ENCODE measurements around the gene DRC3.

DNA sequence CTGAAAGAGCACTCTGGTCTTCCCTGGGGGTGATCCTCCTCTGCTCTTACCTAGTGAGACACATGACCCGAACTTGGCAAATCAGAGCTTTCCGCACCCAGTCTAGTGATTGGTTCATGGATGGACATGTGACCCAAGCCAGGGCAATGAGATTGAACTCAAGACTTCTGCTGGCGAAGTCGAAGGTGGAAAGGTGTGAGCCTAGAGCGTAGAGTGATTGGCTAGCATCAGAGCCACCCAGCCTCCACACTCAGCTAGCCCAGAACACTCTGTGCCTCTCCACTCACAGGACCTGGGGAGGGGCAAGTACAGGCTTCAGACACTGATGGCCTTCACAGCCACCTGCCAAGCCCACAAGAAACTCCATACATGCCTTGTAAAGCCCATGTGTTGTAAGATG is 48.7 kb downstream of the DRC3 start:
- TF ChIP-seq, protein P1, sequence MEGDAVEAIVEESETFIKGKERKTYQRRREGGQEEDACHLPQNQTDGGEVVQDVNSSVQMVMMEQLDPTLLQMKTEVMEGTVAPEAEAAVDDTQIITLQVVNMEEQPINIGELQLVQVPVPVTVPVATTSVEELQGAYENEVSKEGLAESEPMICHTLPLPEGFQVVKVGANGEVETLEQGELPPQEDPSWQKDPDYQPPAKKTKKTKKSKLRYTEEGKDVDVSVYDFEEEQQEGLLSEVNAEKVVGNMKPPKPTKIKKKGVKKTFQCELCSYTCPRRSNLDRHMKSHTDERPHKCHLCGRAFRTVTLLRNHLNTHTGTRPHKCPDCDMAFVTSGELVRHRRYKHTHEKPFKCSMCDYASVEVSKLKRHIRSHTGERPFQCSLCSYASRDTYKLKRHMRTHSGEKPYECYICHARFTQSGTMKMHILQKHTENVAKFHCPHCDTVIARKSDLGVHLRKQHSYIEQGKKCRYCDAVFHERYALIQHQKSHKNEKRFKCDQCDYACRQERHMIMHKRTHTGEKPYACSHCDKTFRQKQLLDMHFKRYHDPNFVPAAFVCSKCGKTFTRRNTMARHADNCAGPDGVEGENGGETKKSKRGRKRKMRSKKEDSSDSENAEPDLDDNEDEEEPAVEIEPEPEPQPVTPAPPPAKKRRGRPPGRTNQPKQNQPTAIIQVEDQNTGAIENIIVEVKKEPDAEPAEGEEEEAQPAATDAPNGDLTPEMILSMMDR (optimal IDR thresholded peaks at IDR 0.05 in 1 of 3, IDR thresholded peaks at IDR 0.05 in 1 of 3, conservative IDR thresholded peaks at IDR 0.05 in 1 of 3; ENCODE audit: extremely low read depth in 1 of 3, insufficient read depth in 2 of 3, low read length in 3 of 3): no peak
- TF ChIP-seq EZH2 (IDR thresholded peaks at IDR 0.05; ENCODE audit: low read length): no peak
